Measurements from ENCODE around the gene ARHGEF39.
A peak's percentile ranks its signal among the peaks of the same experiment; 100 is the strongest.
"Not testable (repeated sequence)": the region's sequence is repeated elsewhere in the genome, so short reads cannot be mapped to it uniquely, and the experiment has no call there.

Gene ARHGEF39

DNA sequence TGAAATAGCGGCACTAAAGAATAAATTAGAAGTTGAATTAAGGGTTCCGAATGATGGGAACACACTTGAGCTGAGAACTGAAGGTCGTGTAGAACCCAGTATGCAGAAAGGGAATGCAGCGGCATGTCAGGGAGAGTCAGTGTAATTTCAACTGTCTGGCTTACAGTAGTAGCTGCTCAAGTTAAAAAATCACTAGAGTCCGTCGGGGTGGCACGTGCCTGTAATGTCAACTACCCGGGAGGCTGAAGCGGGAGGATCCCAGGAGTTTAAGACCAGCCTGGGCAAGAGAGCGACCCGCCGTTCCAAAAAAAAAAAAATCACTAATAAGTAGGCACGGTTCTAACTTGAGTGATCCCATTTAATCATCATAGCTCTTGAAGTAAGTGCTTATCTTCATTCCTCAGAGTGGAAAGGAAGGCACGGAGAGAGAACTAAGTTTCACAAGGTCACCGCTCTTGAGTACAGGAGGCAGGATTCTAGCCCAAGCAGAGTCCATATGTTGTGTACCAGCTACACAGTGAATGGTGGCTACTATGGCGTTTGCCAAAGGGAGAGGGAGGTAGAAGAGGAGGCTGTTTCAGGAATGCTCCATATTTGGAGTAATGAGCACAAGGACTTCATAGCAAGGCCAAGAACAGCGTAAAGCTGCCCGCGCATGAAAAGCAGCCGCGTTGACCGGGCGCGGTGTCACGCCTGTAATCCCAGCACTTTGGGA, 8.0 kb downstream of the ARHGEF39 start:
- H3K36me3 Mint-ChIP-seq (ENCODE audit: low read depth) = peaks cover 34% of the 10 kb centered on the region
- DNase-seq = no peak
- no peaks in the 10 kb centered on the region for H3K9me3 Mint-ChIP-seq
- peak overlapping the region; percentile 86 for H3K4me3 Mint-ChIP-seq
- peak overlapping the region; percentile 100 for H3K27ac Mint-ChIP-seq
- H3K4me1 Mint-ChIP-seq (ENCODE audit: low read depth) = peaks cover 65% of the 10 kb centered on the region
- H3K27me3 Mint-ChIP-seq = peaks cover 3% of the 10 kb centered on the region

DNA sequence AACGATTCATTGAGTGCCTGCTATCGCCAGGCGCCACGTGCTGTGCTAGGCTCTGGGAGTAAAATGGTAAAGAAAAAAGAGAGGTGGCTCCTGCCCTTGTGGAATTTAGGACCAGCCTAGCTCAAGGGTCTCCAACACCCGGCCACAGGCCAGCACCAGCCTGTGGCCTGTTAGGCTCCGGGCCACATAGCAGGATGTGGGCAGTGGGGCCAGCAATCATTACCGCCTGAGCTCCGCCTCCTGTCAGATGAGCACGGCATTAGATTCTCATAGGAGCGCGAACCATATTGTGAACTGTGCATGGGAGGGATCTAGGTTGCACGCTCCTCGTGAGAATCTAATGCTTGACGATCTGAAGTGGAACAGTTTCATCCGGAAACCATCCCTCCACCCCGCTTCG, 8.6 kb downstream of the ARHGEF39 start:
- Mint-ChIP-seq H3K4me3 (peak overlapping the region; percentile 4), H3K4me1 (ENCODE audit: low read depth) (peaks cover 66% of the 10 kb centered on the region), H3K27me3 (peaks cover 3% of the 10 kb centered on the region), H3K27ac (no peak overlapping the region), H3K9me3 (no peaks in the 10 kb centered on the region), H3K36me3 (ENCODE audit: low read depth) (peaks cover 29% of the 10 kb centered on the region)
- DNase-seq = no peak

DNA sequence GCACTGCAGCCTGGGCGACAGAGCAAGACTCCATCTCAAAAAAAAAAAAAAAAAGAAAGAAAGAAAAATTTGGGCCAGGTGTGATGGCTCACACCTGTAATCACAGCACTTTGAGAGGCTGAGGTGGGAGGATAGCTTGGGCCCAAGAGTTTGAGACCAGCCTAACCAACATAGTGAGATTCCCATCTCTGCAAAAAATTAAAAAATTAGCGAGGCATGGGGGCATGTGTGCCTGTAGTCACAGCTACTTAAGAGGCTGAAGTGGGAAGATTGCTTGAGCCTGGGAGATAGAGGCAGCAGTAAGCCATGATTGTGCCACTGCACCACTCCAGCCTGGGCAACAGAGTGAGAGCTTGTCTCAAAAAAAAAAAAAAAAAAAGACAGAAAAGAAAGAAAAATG, 11.4 kb downstream of the ARHGEF39 start:
- no peaks in the 10 kb centered on the region for H3K9me3 Mint-ChIP-seq
- no peak overlapping the region for H3K4me3 Mint-ChIP-seq
- H3K27me3 Mint-ChIP-seq = peaks cover 3% of the 10 kb centered on the region
- peaks cover 8% of the 10 kb centered on the region for H3K36me3 Mint-ChIP-seq (ENCODE audit: low read depth)
- DNase-seq = no peak
- H3K4me1 Mint-ChIP-seq (ENCODE audit: low read depth) = peaks cover 66% of the 10 kb centered on the region
- peak overlapping the region; percentile 14 for H3K27ac Mint-ChIP-seq

- peaks cover 4% of the 10 kb centered on the region for H3K36me3 Mint-ChIP-seq (ENCODE audit: low read depth)
- H3K27me3 Mint-ChIP-seq = peaks cover 1% of the 10 kb centered on the region
- H3K9me3 Mint-ChIP-seq = no peaks in the 10 kb centered on the region
- no peak overlapping the region for H3K27ac Mint-ChIP-seq
- H3K4me1 Mint-ChIP-seq (ENCODE audit: low read depth) = peaks cover 72% of the 10 kb centered on the region
- H3K4me3 Mint-ChIP-seq = no peak overlapping the region
- DNase-seq = no peak
Measured at GRCh38 chr9:35652829-35653209, 12.2 kb downstream of the ARHGEF39 start.

DNA sequence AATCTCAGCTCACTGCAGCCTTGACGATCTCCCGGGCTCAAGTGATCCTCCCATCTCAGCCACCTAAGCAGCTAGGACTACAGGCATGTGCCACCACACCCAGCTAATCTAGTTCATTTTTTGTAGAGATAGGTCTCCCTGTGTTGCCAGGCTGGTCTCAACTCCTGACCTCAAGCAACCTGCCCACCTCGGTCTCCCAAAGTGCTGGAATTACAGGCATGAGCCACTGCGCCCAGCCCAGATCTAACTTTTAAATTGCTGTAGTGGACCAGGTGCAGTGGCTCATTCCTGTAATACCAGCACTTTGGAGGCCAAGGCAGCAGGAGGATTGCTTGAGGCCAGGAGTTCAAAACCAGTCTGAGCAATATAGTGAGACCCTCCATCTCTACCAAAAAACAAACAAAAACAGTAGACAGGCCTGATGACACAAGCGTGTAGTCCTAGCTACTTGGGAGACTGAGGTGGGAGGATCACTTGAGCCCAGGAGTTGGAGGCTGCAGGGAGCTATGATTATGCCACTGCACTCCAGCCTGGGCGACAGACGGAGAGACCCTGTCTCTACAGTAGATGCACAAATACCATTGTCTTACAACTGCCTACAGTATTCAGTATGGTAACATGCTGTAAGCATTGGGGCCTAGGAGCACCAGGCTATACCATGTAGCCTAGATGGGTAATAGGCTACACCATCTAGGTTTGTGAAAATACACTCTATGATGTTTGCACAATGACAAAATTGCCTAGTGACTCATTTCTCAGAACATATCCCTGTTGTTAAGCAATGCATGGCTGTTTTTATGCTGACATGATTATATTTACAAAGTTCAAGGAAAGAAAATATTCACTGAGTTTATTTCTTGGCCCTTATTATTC, 12.8 kb downstream of the ARHGEF39 start:
- Mint-ChIP-seq H3K36me3 (ENCODE audit: low read depth) (peaks cover 4% of the 10 kb centered on the region), H3K4me3 (peak overlapping the region; percentile 85), H3K9me3 (no peaks in the 10 kb centered on the region), H3K27ac (peak overlapping the region; percentile 63), H3K27me3 (no peaks in the 10 kb centered on the region), H3K4me1 (ENCODE audit: low read depth) (peaks cover 72% of the 10 kb centered on the region)
- no peak for DNase-seq

DNA sequence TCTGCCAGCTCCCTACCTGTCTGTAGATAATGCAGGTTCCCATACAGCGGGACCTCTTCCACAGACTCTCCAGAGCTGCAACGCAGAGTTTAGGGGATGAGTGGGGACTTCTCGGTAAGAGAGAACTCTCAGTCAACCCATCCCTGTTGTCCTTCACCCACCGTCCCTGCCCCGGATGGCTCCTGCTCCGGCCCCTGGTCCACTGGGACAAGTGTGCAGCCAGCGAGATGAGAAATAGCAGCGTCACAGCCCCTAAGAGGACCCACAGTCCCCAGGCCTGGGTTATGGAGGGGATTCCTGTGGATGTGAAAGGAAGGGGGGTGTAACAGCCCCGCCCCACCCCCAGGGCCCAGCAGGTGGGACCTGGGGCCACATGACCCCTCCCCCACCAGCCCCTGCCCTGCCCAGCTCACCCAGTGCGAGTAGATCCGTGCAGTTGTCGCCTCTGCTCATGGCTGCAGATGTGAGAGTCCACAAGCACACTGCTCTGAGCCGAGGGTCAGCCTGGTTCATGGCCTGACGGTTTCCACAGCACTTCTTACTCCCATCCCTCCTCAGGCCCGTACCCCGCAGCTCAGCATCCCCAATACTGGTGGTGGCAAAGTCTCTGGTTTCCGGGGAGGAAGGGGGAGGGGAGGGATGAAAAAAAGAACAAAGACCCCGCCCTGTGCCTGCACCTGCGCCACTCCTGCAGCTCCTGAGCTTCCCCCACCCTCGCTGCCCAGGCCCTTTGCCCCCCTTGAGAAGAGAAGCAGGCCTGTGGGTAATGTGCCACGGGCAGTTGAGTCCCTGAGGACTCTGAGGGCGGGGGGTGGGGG, 14.4 kb downstream of the ARHGEF39 start, which contains the start of gene SIT1:
Gene SIT1 (minus strand): TSS at position 591 of the 818 bp plus-strand sequence. CDS start 78 bp downstream, at position 513.
- Mint-ChIP-seq H3K9me3 (no peaks in the 10 kb centered on the region), H3K4me3 (peak within 1 kb of the TSS; percentile 85), H3K36me3 (ENCODE audit: low read depth) (peaks cover 11% of the 10 kb centered on the region), H3K27me3 (no peaks in the 10 kb centered on the region), H3K27ac (peak within 1 kb of the TSS; percentile 94), H3K4me1 (ENCODE audit: low read depth) (peaks cover 69% of the 10 kb centered on the region)
- peak; percentile 67 for DNase-seq

- Mint-ChIP-seq H3K4me3 (peak overlapping the region; percentile 85), H3K4me1 (ENCODE audit: low read depth) (peaks cover 74% of the 10 kb centered on the region), H3K9me3 (no peaks in the 10 kb centered on the region), H3K36me3 (ENCODE audit: low read depth) (peaks cover 11% of the 10 kb centered on the region), H3K27me3 (no peaks in the 10 kb centered on the region), H3K27ac (peak overlapping the region; percentile 94)
- peak; percentile 75 for DNase-seq
Measured at GRCh38 chr9:35649431-35650340, 15.3 kb downstream of the ARHGEF39 start.

GRCh38 chr9:35646533-35647265, 18.3 kb downstream of the ARHGEF39 start:
- peak; percentile 96 for DNase-seq
- Mint-ChIP-seq H3K36me3 (ENCODE audit: low read depth) (peaks cover 21% of the 10 kb centered on the region), H3K27me3 (no peaks in the 10 kb centered on the region), H3K4me1 (ENCODE audit: low read depth) (peaks cover 72% of the 10 kb centered on the region), H3K4me3 (peak overlapping the region; percentile 84), H3K9me3 (no peaks in the 10 kb centered on the region), H3K27ac (peak overlapping the region; percentile 91)

GRCh38 chr9:35646153-35646532, 18.9 kb downstream of the ARHGEF39 start:
- Mint-ChIP-seq H3K27me3 (no peaks in the 10 kb centered on the region), H3K9me3 (no peaks in the 10 kb centered on the region), H3K27ac (peak overlapping the region; percentile 91), H3K4me1 (ENCODE audit: low read depth) (peaks cover 71% of the 10 kb centered on the region), H3K36me3 (ENCODE audit: low read depth) (peaks cover 21% of the 10 kb centered on the region), H3K4me3 (peak overlapping the region; percentile 84)
- no peak for DNase-seq

- DNase-seq = peak; percentile 32
- Mint-ChIP-seq H3K4me1 (ENCODE audit: low read depth) (peaks cover 69% of the 10 kb centered on the region), H3K4me3 (peak overlapping the region; percentile 84)
Measured at GRCh38 chr9:35645736-35646135, 19.3 kb downstream of the ARHGEF39 start.

GRCh38 chr9:35643046-35643445, 21.9 kb downstream of the ARHGEF39 start:
- peaks cover 26% of the 10 kb centered on the region for H3K36me3 Mint-ChIP-seq (ENCODE audit: low read depth)
- H3K27ac Mint-ChIP-seq = peak overlapping the region; percentile 41
- H3K27me3 Mint-ChIP-seq = no peaks in the 10 kb centered on the region
- H3K4me3 Mint-ChIP-seq = no peak overlapping the region
- peak; percentile 12 for DNase-seq
- peaks cover 65% of the 10 kb centered on the region for H3K4me1 Mint-ChIP-seq (ENCODE audit: low read depth)
- H3K9me3 Mint-ChIP-seq = no peaks in the 10 kb centered on the region

More at GRCh38 chr9:35645736-35646135, 19.3 kb downstream of the ARHGEF39 start:
- not testable (repeated sequence) for H3K27me3 Mint-ChIP-seq, H3K9me3 Mint-ChIP-seq
- peaks cover 25% of the 10 kb centered on the region for H3K36me3 Mint-ChIP-seq (ENCODE audit: low read depth)
- peak overlapping the region; percentile 91 for H3K27ac Mint-ChIP-seq

- not testable (repeated sequence) for H3K4me3 Mint-ChIP-seq, H3K9me3 Mint-ChIP-seq, H3K27me3 Mint-ChIP-seq, H3K27ac Mint-ChIP-seq
- peak; percentile 3 for DNase-seq
- Mint-ChIP-seq H3K36me3 (ENCODE audit: low read depth) (peaks cover 24% of the 10 kb centered on the region), H3K4me1 (ENCODE audit: low read depth) (peaks cover 68% of the 10 kb centered on the region)
Measured at GRCh38 chr9:35641478-35641877, 23.5 kb downstream of the ARHGEF39 start.

DNA sequence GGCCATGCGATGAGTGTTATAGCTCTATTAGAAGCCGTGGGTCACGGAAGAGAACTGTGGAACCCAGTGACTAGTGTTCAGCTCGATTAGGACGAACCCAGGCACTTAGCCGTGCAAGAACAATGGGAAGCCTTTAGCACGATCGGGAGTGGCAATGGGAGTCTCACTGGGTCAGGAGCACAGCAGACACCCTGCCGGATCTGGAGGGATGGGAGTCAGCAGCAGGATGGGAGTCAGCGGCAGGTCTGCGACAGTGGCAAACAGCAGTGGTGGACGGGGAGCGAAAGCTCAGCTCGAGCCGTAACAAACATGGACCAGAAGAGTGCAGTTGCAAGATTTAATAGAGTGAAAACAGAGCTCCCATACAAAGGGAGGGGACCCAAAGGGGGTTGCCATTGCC, 24.6 kb downstream of the ARHGEF39 start:
- not testable (repeated sequence) for H3K27ac Mint-ChIP-seq, H3K4me3 Mint-ChIP-seq, H3K9me3 Mint-ChIP-seq, H3K27me3 Mint-ChIP-seq
- peak; percentile 18 for DNase-seq
- Mint-ChIP-seq H3K4me1 (ENCODE audit: low read depth) (peaks cover 70% of the 10 kb centered on the region), H3K36me3 (ENCODE audit: low read depth) (peaks cover 19% of the 10 kb centered on the region)
